Measurements from ENCODE around the gene PHETA1.

PHETA1 gene

DNA sequence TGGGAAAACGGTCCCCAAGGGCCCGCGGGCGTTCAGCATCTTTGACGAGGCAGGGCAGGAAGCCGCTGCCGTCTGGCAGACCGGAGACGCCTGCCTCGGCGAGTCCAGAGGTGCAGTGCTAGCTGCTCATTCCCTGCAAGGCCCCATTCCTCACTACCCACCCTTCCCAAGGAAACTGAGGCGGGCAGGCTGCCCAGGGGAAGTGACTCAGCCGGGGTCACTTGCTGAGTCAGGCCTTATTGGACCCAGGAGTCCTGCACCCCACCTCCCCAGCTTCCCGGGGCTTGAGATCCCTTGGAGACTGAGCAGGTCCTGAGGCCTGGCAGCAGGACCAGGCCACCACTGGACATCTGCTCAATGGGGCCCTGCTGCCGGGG, 40.5 kb upstream of the PHETA1 start:
- peaks cover 19 to 91% (median 85%) of the 10 kb centered on the region in 4 experiments for H3K4me1 ChIP-seq (ENCODE audit: control extremely low read depth in 1 of 4, control insufficient read depth in 4 of 4, insufficient read depth in 4 of 4, low read length in 3 of 4)
- CTCF ChIA-PET = interaction anchor here (1.3 to 27.3 kb wide), 5 partner anchors 11 to 38 kb away, joined by 4 to 820 read pairs (median 11); no protein-coding TSS in a partner anchor

DNA sequence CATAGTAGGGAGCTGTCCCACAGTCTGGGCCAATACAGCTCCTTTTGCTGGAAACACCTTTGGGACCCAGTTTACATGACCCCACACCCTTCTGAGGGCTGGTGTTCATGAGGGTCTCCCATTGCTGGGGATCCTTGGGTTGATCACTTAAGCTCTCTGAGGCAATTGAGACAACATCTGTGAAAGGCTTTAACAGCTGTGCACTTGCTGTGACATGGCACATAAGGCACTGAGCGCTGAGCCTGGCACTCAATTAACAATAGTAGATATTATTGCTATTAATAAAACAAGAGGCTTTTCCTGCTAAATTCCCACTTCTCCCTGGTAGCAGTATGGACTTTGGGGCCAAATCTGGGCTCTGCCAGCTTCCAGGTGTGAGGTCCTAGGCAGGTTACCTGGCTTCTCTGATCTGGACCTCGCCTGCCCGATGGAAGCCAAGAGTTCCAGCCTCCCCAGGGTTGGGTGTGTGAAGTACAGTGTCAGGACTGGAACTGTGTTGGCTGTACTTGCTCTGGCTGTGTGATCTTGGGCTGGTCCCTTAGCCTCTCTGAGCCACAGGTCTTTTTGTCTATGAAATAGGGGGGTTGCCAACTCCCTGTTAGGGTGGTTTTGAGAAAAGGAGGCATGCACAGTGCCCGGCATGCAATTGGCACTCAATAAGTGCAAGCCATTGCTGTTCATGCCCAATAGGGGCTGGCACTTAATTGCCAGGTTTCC, 39.9 kb upstream of the PHETA1 start:
- no peak for DNase-seq
- Histone ChIP-seq H3K27me3 (replicated peaks in 2 of 5; ENCODE audit: control insufficient read depth in 4 of 5, insufficient read depth in 5 of 5, low read length in 4 of 5) (no peaks in the 10 kb centered on the region), H3K9me3 (ENCODE audit: control extremely low read depth in 1 of 5, control insufficient read depth in 4 of 5, insufficient read depth in 2 of 5, low read depth in 1 of 5, low read length in 4 of 5) (no peaks in the 10 kb centered on the region), H3K4me1 (ENCODE audit: control extremely low read depth in 1 of 4, control insufficient read depth in 4 of 4, insufficient read depth in 4 of 4, low read length in 3 of 4) (peaks cover 23 to 92% (median 87%) of the 10 kb centered on the region in 4 experiments), H3K36me3 (ENCODE audit: control insufficient read depth in 4 of 4, insufficient read depth in 4 of 4, low read length in 3 of 4) (peaks cover 0 to 13% (median 1%) of the 10 kb centered on the region in 4 experiments), H3K27ac (ENCODE audit: insufficient read depth in 1 of 2, low read depth in 1 of 2, low read length in 2 of 2, poor library complexity in 1 of 2, severe bottlenecking in 2 of 2) (peak overlapping the region in 1 of 2 experiments; percentile 79), H3K4me3 (ENCODE audit: control insufficient read depth in 1 of 7, extremely low read depth in 1 of 7, insufficient read depth in 4 of 7, low read depth in 2 of 7, low read length in 6 of 7) (peak overlapping the region in 5 of 7 experiments; percentile 26 to 98 (median 51))
- CTCF ChIA-PET = interaction anchor here (1.4 to 27.3 kb wide), 5 partner anchors 10 to 39 kb away, joined by 4 to 820 read pairs (median 18); no protein-coding TSS in a partner anchor
- POLR2A ChIA-PET = interaction anchor here (1.1 to 1.7 kb wide), 3 partner anchors 19 to 29 kb away, joined by 3 to 8 read pairs (median 3); no protein-coding TSS in a partner anchor
- 61% methylated on average over 3 of the region's 4 CpGs for WGBS (ENCODE audit: insufficient coverage)

More for the DNA sequence above, 40.5 kb upstream of the PHETA1 start:
- Histone ChIP-seq H3K9me3 (ENCODE audit: control extremely low read depth in 1 of 5, control insufficient read depth in 4 of 5, insufficient read depth in 2 of 5, low read depth in 1 of 5, low read length in 4 of 5) (no peaks in the 10 kb centered on the region), H3K27ac (ENCODE audit: insufficient read depth in 1 of 2, low read depth in 1 of 2, low read length in 2 of 2, poor library complexity in 1 of 2, severe bottlenecking in 2 of 2) (peak overlapping the region in 1 of 2 experiments; percentile 79), H3K27me3 (replicated peaks in 2 of 5; ENCODE audit: control insufficient read depth in 4 of 5, insufficient read depth in 5 of 5, low read length in 4 of 5) (no peaks in the 10 kb centered on the region), H3K4me3 (ENCODE audit: control insufficient read depth in 1 of 7, extremely low read depth in 1 of 7, insufficient read depth in 4 of 7, low read depth in 2 of 7, low read length in 6 of 7) (peak overlapping the region in 6 of 7 experiments; percentile 19 to 98 (median 42)), H3K36me3 (ENCODE audit: control insufficient read depth in 4 of 4, insufficient read depth in 4 of 4, low read length in 3 of 4) (peaks cover 0 to 15% (median 2%) of the 10 kb centered on the region in 4 experiments)
- 0% methylated on average over 11 of the region's 15 CpGs for WGBS (ENCODE audit: insufficient coverage)
- DNase-seq = peak in 1 of 3 donors; percentile 58
- POLR2A ChIA-PET = interaction anchor here (0.6 to 1.7 kb wide), 7 partner anchors 13 to 296 kb away, joined by 3 to 8 read pairs (median 6); no protein-coding TSS in a partner anchor

GRCh38 chr12:111408116-111408440, 39.2 kb upstream of the PHETA1 start:
- DNase-seq = no peak
- no peak overlapping the region for H3K27ac ChIP-seq (ENCODE audit: insufficient read depth in 1 of 2, low read depth in 1 of 2, low read length in 2 of 2, poor library complexity in 1 of 2, severe bottlenecking in 2 of 2)
- H3K9me3 ChIP-seq (ENCODE audit: control extremely low read depth in 1 of 5, control insufficient read depth in 4 of 5, insufficient read depth in 2 of 5, low read depth in 1 of 5, low read length in 4 of 5) = no peaks in the 10 kb centered on the region
- peak overlapping the region in 4 of 7 experiments; percentile 82 to 98 (median 92) for H3K4me3 ChIP-seq (ENCODE audit: control insufficient read depth in 1 of 7, extremely low read depth in 1 of 7, insufficient read depth in 4 of 7, low read depth in 2 of 7, low read length in 6 of 7)
- no CpG with 5 or more reads among the region's 1 CpG for WGBS (ENCODE audit: insufficient coverage)
- peaks cover 23 to 92% (median 88%) of the 10 kb centered on the region in 4 experiments for H3K4me1 ChIP-seq (ENCODE audit: control extremely low read depth in 1 of 4, control insufficient read depth in 4 of 4, insufficient read depth in 4 of 4, low read length in 3 of 4)
- CTCF ChIA-PET = interaction anchor here (1.4 to 27.3 kb wide), 5 partner anchors 9 to 39 kb away, joined by 4 to 820 read pairs (median 18); no protein-coding TSS in a partner anchor
- H3K27me3 ChIP-seq (replicated peaks in 2 of 5; ENCODE audit: control insufficient read depth in 4 of 5, insufficient read depth in 5 of 5, low read length in 4 of 5) = no peaks in the 10 kb centered on the region
- peaks cover 0 to 8% (median under 1%) of the 10 kb centered on the region in 4 experiments for H3K36me3 ChIP-seq (ENCODE audit: control insufficient read depth in 4 of 4, insufficient read depth in 4 of 4, low read length in 3 of 4)
- POLR2A ChIA-PET = interaction anchor here (1.1 to 2.1 kb wide), 2 partner anchors 27 to 29 kb away, joined by 3 to 8 read pairs; no protein-coding TSS in a partner anchor

GRCh38 chr12:111407377-111408115, 38.7 kb upstream of the PHETA1 start:
- no peaks in the 10 kb centered on the region for H3K9me3 ChIP-seq (ENCODE audit: control extremely low read depth in 1 of 5, control insufficient read depth in 4 of 5, insufficient read depth in 2 of 5, low read depth in 1 of 5, low read length in 4 of 5)
- 23% methylated on average over 8 of the region's 9 CpGs for WGBS (ENCODE audit: insufficient coverage)
- no peak for DNase-seq
- CTCF ChIA-PET = interaction anchor here (2.9 to 27.3 kb wide), 4 partner anchors 11 to 40 kb away, joined by 11 to 820 read pairs (median 106); no protein-coding TSS in a partner anchor
- H3K27me3 ChIP-seq (replicated peaks in 2 of 5; ENCODE audit: control insufficient read depth in 4 of 5, insufficient read depth in 5 of 5, low read length in 4 of 5) = no peaks in the 10 kb centered on the region
- H3K36me3 ChIP-seq (ENCODE audit: control insufficient read depth in 4 of 4, insufficient read depth in 4 of 4, low read length in 3 of 4) = peaks cover 0 to 8% (median under 1%) of the 10 kb centered on the region in 4 experiments
- POLR2A ChIA-PET = interaction anchor here (1.1 to 2.1 kb wide), 2 partner anchors 27 to 30 kb away, joined by 3 to 8 read pairs; no protein-coding TSS in a partner anchor
- H3K27ac ChIP-seq (ENCODE audit: insufficient read depth in 1 of 2, low read depth in 1 of 2, low read length in 2 of 2, poor library complexity in 1 of 2, severe bottlenecking in 2 of 2) = peak overlapping the region; percentile 70 to 89
- peaks cover 20 to 91% (median 88%) of the 10 kb centered on the region in 4 experiments for H3K4me1 ChIP-seq (ENCODE audit: control extremely low read depth in 1 of 4, control insufficient read depth in 4 of 4, insufficient read depth in 4 of 4, low read length in 3 of 4)
- peak overlapping the region; percentile 73 to 98 (median 87) for H3K4me3 ChIP-seq (ENCODE audit: control insufficient read depth in 1 of 7, extremely low read depth in 1 of 7, insufficient read depth in 4 of 7, low read depth in 2 of 7, low read length in 6 of 7)

DNA sequence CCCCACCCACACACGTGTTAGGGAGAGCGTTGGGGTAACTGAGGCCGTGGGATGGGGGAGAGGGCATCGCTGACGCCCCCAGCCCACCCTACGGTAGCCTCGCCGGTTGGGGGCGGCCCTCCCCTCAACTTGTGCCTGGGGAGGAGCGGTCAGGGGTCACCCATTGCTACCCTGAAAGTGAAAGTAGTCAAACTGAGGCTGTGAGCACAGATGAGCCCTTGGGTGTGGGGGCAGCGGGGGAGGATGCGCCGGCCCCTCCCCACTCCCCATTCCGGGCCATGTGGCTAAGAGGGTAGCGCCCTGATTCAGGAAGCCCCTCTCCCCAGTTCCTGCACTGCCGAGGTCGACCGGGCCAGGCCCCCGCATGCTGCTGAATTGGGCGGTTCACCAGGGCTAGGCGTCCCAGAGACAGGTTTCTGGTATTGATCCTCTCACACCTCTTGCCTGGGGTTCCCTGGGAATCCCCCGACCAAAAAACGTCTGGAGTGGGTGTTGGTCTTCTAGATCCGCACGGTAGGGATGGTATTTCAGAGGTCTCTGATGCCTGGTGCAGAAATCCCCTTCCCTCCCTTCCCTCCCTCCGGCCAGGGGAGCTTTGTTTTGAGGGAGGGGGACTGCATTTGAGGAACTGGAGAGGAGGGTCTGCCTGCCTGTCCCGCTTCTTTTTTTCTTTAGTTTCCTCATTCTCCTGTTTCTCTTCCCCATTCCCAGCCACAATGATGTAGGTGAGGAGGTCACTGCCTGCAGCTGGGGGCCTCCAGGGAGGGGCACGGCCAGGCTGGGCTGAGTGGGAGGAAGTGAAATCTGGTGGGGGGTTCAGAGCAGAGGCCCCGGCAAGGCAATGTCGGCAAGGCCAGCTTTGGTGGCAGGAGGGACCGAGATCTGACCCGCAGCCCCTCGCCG, 37.8 kb upstream of the PHETA1 start:
- ChIA-PET CTCF (interaction anchor here (3.4 to 27.3 kb wide), 3 partner anchors 18 to 41 kb away, joined by 18 to 820 read pairs (median 194); no protein-coding TSS in a partner anchor), POLR2A (interaction anchor here (2.1 kb wide), 1 partner anchor 31 kb away, joined by 8 read pairs; no protein-coding TSS in a partner anchor)
- Histone ChIP-seq H3K27ac (ENCODE audit: insufficient read depth in 1 of 2, low read depth in 1 of 2, low read length in 2 of 2, poor library complexity in 1 of 2, severe bottlenecking in 2 of 2) (peak overlapping the region; percentile 70 to 89), H3K27me3 (replicated peaks in 2 of 5; ENCODE audit: control insufficient read depth in 4 of 5, insufficient read depth in 5 of 5, low read length in 4 of 5) (no peaks in the 10 kb centered on the region), H3K4me3 (ENCODE audit: control insufficient read depth in 1 of 7, extremely low read depth in 1 of 7, insufficient read depth in 4 of 7, low read depth in 2 of 7, low read length in 6 of 7) (peak overlapping the region; percentile 73 to 98 (median 87)), H3K9me3 (ENCODE audit: control extremely low read depth in 1 of 5, control insufficient read depth in 4 of 5, insufficient read depth in 2 of 5, low read depth in 1 of 5, low read length in 4 of 5) (no peaks in the 10 kb centered on the region), H3K36me3 (ENCODE audit: control insufficient read depth in 4 of 4, insufficient read depth in 4 of 4, low read length in 3 of 4) (peaks cover 0 to 8% (median under 1%) of the 10 kb centered on the region in 4 experiments), H3K4me1 (ENCODE audit: control extremely low read depth in 1 of 4, control insufficient read depth in 4 of 4, insufficient read depth in 4 of 4, low read length in 3 of 4) (peaks cover 20 to 83% (median 79%) of the 10 kb centered on the region in 4 experiments)
- WGBS (ENCODE audit: insufficient coverage) = under 1% methylated on average over 19 of the region's 34 CpGs
- peak in 2 of 3 donors; percentile 62 to 63 for DNase-seq
